NCI-H1417 treated with DMSO at 0.1 percent for 48 hours (cell line): ENCODE results near the gene IQGAP1.
"Not testable (repeated sequence)": the region's sequence is repeated elsewhere in the genome, so short reads cannot be mapped to it uniquely, and the experiment has no call there.

Experiments
- DNase-seq: peaks from one replicate; lab custom pipeline; 2025; lab: John Stamatoyannopoulos, UW

IQGAP1 gene

GRCh38 chr15:90387534-90388461 lies at the start of gene IQGAP1:
IQGAP1 (plus strand) TSS chr15:90388242; CDS start chr15:90388342, 100 bp downstream.
- peak; percentile 84 for DNase-seq

GRCh38 chr15:90338532-90338931 lies 49.5 kb upstream of the IQGAP1 start:
- DNase-seq: no peak

- no peak for DNase-seq
Observed at GRCh38 chr15:90340345-90340744, 47.7 kb upstream of the IQGAP1 start.

- no peak for DNase-seq
Observed at GRCh38 chr15:90343302-90343790, 44.7 kb upstream of the IQGAP1 start.

GRCh38 chr15:90344662-90345061 lies 43.4 kb upstream of the IQGAP1 start:
- no peak for DNase-seq

- no peak for DNase-seq
Observed at GRCh38 chr15:90345857-90346256, 42.2 kb upstream of the IQGAP1 start.

- not testable (repeated sequence) for DNase-seq
Observed at GRCh38 chr15:90347431-90348065, 40.5 kb upstream of the IQGAP1 start.

- DNase-seq: no peak
Observed at GRCh38 chr15:90348456-90348855, 39.6 kb upstream of the IQGAP1 start.

GRCh38 chr15:90349072-90349471 lies 39.0 kb upstream of the IQGAP1 start:
- DNase-seq: no peak

- no peak for DNase-seq
Observed at GRCh38 chr15:90349821-90350220, 38.2 kb upstream of the IQGAP1 start.

GRCh38 chr15:90351479-90352106 lies 36.4 kb upstream of the IQGAP1 start:
- no peak for DNase-seq

GRCh38 chr15:90352107-90352893 lies 35.7 kb upstream of the IQGAP1 start, which contains the start of gene ZNF774:
ZNF774 (plus strand) TSS chr15:90352284; CDS start chr15:90354661, 2,377 bp downstream.
- peak; percentile 96 for DNase-seq

GRCh38 chr15:90354986-90355385 lies 33.1 kb upstream of the IQGAP1 start:
- no peak for DNase-seq

- no peak for DNase-seq
Observed at GRCh38 chr15:90358124-90359033, 29.7 kb upstream of the IQGAP1 start.

- DNase-seq: no peak
Observed at GRCh38 chr15:90360746-90361145, 27.3 kb upstream of the IQGAP1 start.

GRCh38 chr15:90362936-90363212 lies 25.2 kb upstream of the IQGAP1 start:
- DNase-seq: no peak

GRCh38 chr15:90364251-90364650 lies 23.8 kb upstream of the IQGAP1 start:
- DNase-seq: no peak

GRCh38 chr15:90365414-90366055 lies 22.5 kb upstream of the IQGAP1 start:
- DNase-seq: no peak

GRCh38 chr15:90367576-90367975 lies 20.5 kb upstream of the IQGAP1 start:
- no peak for DNase-seq

GRCh38 chr15:90375071-90375470 lies 13.0 kb upstream of the IQGAP1 start:
- no peak for DNase-seq
